Fibroblast of the aortic adventitia (primary cell): ENCODE results near the gene SEMA4D. TPM values are rescaled to one million over a fixed set of nuclear protein-coding genes. Genes with fewer than 3 reads are reported as not detected.

ENCODE experiments used
- DNase-seq: peaks from one replicate; pipeline ENCODE4 v3.0.0-alpha.2; 2010; ENCODE audit warnings: low read depth
- H3K4me3 ChIP-seq: 2 replicates; pipeline ENCODE4 v1.5.1; 2011; ENCODE audit warnings: low read depth, mild to moderate bottlenecking, control low read depth, low read length, moderate library complexity
- CTCF ChIP-seq: IDR thresholded peaks from 2 replicates; pipeline ENCODE4 v1.5.1; 2011; ENCODE audit warnings: mild to moderate bottlenecking, low read length, control low read depth, inconsistent platforms; ENCODE audit not compliant: insufficient read depth
- total RNA-seq: library from RNA; depleted of rRNA; stranded (reverse); fragments of >200 nt; gene quantifications from 2 replicates; pipeline ENCODE4 v1.2.3, GENCODE V29; 2012; ENCODE audit warnings: low replicate concordance

SEMA4D gene
- total RNA-seq, 1 donor, result 0.36 TPM

- H3K4me3 ChIP-seq, result no peak overlapping the region
- DNase-seq, result no peak
- no peak for TF ChIP-seq CTCF
These were observed 61.6 kb downstream of the SEMA4D start for GRCh38 chr9:89436326-89436725.

GRCh38 chr9:89435071-89435823 is 62.7 kb downstream of the SEMA4D start:
- TF ChIP-seq CTCF, result no peak
- H3K4me3 ChIP-seq, result no peak overlapping the region
- DNase-seq, result no peak

GRCh38 chr9:89434636-89435035 is 63.3 kb downstream of the SEMA4D start:
- DNase-seq, result no peak
- TF ChIP-seq CTCF, result no peak
- no peak overlapping the region for H3K4me3 ChIP-seq

- H3K4me3 ChIP-seq, result no peak overlapping the region
- TF ChIP-seq CTCF, result no peak
- DNase-seq, result no peak
These were observed 64.1 kb downstream of the SEMA4D start for GRCh38 chr9:89433826-89434225.

GRCh38 chr9:89432986-89433530 is 64.9 kb downstream of the SEMA4D start:
- no peak for TF ChIP-seq CTCF
- no peak for DNase-seq
- no peak overlapping the region for H3K4me3 ChIP-seq

GRCh38 chr9:89431930-89432725 is 65.8 kb downstream of the SEMA4D start:
- no peak overlapping the region for H3K4me3 ChIP-seq
- no peak for TF ChIP-seq CTCF
- no peak for DNase-seq
